Gastrocnemius medialis (tissue), 4 donors: ENCODE measurements around the gene METTL9.

Experiments used
- CTCF ChIP-seq, 5 experiments: fragments of 450-650 bp in 3 of 5; fragments of 200-600 bp in 2 of 5; sonication (generic) in 2 of 5; IDR thresholded peaks in 4 of 5; conservative IDR thresholded peaks in 1 of 5; 1 replicate in 4 of 5; 2 replicates in 1 of 5; pipeline ENCODE4 v1.5.1; 2016 to 2019; ENCODE audit warnings: antibody characterized with exemption in 5 of 5, mild to moderate bottlenecking in 3 of 5, moderate library complexity in 3 of 5
- POLR2A ChIP-seq, 2 donors: fragments of 450-650 bp; IDR thresholded peaks; one replicate each; pipeline ENCODE4 v1.6.1; 2017; ENCODE audit warnings: antibody characterized with exemption in 2 of 2, mild to moderate bottlenecking in 2 of 2, moderate library complexity in 2 of 2

- TF ChIP-seq CTCF (IDR thresholded peaks at IDR 0.05 in 4 of 5, conservative IDR thresholded peaks at IDR 0.05 in 1 of 5) = no peak
- no peak for TF ChIP-seq POLR2A (IDR thresholded peaks at IDR 0.05)
Observed at GRCh38 chr16:21651515-21651914, 52.1 kb downstream of the METTL9 start.
